HG03097 (cell line): ENCODE measurements around the gene FAF2.

Source experiments
- ATAC-seq: cut with Tn5 transposase; IDR thresholded peaks from one replicate; pipeline ENCODE4 v1.9.1; 2021; ENCODE audit not compliant: unreplicated experiment, low FRiP score

FAF2 gene

DNA sequence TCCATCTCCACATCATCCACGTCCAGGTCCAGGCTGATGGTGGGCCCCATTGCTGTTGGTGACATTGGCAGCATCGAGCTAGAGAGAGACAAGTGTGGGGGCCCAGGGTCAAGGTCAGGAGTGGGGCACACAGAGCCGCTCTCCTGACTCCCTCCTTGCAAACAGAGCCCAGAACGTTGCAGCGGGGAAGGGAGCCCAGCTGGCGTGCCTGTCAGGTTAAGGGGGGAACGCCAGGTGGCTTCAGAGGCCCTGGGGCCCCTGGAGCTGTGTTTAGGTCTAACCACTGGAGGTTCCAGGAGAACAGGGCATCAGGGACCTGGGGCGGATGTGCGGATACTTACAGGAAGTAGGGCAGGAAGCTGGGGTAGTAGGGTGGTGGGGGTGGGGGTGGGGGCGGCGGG lies 81.6 kb downstream of the FAF2 start:
- ATAC-seq: no peak

- no peak for ATAC-seq
Observed at GRCh38 chr5:176530393-176530982, 82.3 kb downstream of the FAF2 start.

DNA sequence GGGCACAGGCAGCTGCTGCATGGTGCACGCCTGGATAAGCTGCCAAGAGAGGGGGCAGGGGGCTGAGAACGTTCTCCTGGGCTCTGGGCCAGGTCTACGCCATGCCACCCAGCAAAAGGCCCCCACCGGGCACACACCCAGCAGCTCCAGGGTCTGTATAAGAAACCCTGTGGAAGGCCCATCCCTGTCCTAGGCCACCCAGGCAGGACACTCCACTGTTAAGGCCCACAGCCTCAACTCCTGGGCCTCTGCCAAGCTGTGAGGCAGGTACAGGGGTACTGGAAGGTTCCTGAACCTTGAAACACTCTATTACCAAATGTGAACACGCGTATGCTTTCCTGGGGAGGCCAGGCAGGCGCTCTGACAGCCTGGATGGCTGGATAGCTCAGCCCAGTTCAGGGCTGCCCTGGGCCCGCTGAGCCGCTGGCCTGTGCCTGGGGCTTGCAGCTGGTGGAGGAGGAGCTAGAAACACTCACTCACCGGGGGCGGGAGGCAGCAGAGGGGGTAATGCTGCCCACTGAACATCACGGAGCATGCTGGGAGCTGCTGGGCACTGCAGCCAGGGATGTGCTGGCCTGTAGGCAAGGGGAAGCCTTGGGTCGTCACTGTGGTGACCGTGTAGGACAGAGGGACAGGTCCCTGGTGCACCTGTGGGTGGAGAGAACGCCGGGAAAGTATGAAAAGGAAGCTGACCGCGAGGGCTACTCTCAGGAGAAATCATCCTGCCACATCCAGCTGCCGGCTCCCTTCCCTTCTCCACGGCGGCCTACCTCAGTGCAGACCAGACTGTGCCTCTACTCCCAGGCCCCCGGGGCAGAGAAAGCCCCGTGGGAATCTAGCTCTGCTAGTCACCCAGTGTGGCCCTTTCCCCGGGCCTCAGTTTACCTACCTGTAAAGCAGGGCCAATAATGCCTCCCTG lies 83.1 kb downstream of the FAF2 start:
- ATAC-seq: no peak

GRCh38 chr5:176531902-176532493 lies 83.8 kb downstream of the FAF2 start:
- ATAC-seq: no peak

GRCh38 chr5:176532795-176533194 lies 84.6 kb downstream of the FAF2 start:
- ATAC-seq: no peak

GRCh38 chr5:176533390-176533789 lies 85.2 kb downstream of the FAF2 start:
- no peak for ATAC-seq

- ATAC-seq: no peak
Observed at GRCh38 chr5:176533894-176534611, 85.9 kb downstream of the FAF2 start.

DNA sequence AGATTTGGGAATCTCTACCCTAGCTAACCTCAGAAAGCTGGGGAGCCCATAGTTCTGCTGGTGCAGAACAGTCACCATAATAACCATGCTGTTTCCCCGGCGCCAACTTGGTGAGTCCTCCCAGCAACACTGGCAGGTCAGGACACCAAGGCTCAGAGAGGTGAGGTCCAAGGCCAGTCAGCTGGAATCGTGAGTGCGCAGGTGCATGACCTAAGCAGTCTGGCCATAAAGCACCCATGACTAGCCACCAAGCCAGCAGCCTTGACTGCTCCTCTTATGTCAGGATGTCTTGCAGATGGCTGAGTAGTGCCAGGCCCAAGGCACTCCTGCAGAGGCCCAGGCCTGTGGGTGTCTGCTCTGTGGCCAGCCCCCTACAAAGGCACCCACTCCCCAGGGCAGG lies 86.5 kb downstream of the FAF2 start:
- ATAC-seq: no peak

DNA sequence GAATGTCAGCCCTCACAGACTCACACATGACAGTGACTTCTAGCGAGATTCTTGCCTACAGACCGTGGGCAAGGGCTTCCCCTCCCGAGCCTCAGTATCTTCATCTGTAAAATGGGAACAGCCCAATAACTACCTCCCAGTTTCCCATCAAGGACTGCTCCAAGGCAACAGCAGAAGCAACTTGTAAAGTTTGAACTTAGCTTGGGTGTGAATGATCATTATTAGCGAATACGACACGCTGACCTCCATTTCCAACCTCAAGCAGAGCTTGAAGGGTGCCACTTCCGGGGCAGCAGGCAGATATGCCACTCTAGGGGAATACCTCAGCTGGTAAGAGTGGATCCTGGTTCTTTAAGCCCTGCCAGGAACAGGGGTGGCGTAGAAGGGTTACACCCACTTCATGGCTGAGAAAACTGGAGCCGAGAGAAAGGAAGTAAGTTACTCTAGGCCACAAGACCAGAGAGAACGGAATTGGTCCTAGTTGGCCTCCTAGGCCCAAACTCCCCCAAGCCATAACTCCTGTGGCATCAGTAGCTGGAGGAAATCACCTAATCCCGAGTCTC lies 87.0 kb downstream of the FAF2 start:
- no peak for ATAC-seq

DNA sequence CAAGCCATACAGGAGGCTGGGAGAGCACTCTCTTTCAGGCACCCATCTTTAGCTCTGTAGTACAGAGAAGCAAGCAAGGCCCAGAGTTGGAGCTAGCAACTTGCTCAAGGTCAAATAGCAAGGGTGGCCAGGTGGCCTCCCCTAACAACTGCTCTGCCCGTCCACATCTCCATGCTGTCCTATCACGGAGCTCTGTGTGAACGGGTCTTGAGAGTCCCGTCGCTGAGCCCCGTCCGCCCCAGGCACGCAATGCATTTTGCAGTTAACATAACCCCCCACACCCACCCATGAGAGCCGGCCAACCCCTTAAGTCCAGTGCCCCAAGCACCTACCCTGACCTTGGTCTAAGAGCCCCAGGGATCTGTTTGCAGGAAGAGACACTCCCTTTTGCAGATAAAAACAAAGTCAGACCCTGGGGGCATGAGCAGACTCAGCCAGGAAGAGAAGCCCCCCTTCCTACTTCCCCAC lies 87.5 kb downstream of the FAF2 start:
- ATAC-seq: no peak

- no peak for ATAC-seq
Observed at GRCh38 chr5:176536132-176536901, 88.1 kb downstream of the FAF2 start.

DNA sequence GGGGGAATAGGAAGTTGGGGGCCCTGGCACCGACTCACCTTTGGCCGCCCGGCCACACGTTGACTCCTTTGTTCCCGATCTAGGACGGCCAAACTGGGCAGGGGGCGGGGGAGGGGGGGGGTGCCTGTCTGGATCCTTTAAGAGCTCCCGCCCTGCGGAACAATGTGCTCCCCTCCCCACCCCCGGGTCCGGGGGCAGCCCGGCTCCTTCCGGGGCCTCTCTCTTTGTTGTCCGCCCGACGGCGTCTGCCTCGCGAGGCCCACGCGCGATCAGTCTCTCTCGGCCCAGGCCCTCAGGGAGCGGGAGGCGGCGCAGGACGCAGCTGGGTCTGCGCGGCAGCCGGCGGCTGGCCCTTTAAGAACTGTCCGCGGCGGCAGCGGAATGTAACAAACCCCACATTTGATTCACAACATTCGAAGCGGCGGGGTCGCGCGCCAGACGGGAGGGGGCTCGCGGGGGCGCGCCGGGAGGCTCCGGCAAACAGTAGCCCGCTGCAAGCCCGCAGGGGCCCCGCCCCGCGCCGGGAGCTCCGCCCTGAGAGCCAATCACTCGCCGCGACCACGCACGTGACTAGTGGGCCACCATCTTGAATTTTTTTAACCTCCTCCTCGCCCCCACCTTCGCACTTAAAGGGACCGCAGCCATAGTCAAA lies 88.8 kb downstream of the FAF2 start, which contains the start of gene RNF44:
Gene RNF44, minus strand, starts transcription at position 501 of the 652 bp plus-strand sequence. CDS start 4,930 bp downstream, outside the sequence.
- peak; percentile 47 for ATAC-seq

GRCh38 chr5:176537554-176538229 lies 89.5 kb downstream of the FAF2 start:
- ATAC-seq: peak; percentile 52

DNA sequence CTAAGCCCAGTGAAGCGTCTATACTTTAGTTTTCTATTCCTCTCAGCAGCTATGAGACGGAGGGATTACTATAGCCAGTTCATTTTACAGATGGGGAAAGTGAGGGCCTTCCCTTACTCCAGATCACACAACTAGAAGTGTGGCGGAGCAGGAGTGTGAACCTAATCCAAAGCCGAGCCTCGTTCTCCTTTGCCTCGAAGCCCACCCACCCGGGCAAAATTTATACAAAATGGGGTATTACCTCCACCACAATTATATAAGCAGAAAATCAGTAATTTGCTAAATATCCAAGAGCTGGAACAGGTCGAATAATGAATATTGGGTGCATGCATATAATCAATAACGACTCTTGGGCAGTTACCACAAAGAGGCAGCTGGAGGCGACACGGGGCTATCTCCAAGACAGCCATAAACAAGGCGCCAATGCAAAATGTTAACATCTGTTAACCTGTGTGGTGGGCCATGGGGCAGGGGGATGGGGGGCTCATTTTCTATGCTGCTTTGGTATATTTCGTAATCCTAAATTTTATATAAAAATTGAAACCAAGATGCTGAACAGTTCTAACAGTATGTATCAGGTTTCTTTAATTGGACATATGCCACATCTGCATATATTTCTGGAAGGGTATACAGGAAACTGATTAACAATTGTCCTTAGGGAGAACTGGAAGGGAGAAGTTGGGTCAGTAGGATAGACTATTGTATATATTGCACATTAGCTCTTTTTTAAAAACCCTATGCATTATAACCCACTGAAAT lies 90.2 kb downstream of the FAF2 start:
- ATAC-seq: no peak

GRCh38 chr5:176538989-176539384 lies 90.8 kb downstream of the FAF2 start:
- ATAC-seq: no peak

DNA sequence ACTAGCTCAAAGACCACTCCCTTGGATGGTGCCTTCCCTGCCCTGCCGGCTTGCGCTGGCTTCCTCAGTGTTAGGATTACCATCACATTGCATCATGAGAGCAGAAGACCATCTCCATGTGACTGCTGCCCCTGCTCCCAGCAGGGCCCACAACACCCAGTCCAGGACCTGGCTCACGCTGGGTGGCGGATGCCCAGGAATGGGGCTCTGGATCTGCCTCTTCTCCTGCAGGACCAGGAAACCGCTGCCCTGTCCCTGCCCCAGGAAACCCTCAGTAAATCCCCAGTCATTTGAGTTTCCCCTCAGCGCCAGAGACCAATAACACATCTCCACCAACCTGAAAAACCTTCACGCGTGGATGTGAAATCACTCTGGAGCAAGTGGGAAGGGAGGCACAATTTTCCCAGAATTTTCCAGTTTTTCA lies 92.3 kb downstream of the FAF2 start:
- ATAC-seq: no peak

- ATAC-seq: no peak
Observed at GRCh38 chr5:176540956-176541337, 92.8 kb downstream of the FAF2 start.
